NCI-H82 treated with DMSO at 0.1 percent for 48 hours (cell line): ENCODE results near the gene SENP2.
"Not testable (repeated sequence)": the region's sequence is repeated elsewhere in the genome, so short reads cannot be mapped to it uniquely, and the experiment has no call there.

Experiments
- DNase-seq: peaks from one replicate; lab custom pipeline; 2025; ENCODE audit not compliant: unreplicated experiment; lab: John Stamatoyannopoulos, UW

Gene SENP2

GRCh38 chr3:185647134-185647879 is 61.2 kb downstream of the SENP2 start:
- DNase-seq = no peak

GRCh38 chr3:185647880-185648210 is 61.8 kb downstream of the SENP2 start:
- DNase-seq = no peak

- DNase-seq = no peak
Measured at GRCh38 chr3:185648396-185648795, 62.3 kb downstream of the SENP2 start.

- no peak for DNase-seq
Measured at GRCh38 chr3:185649414-185649813, 63.3 kb downstream of the SENP2 start.

GRCh38 chr3:185651971-185652370 is 65.9 kb downstream of the SENP2 start:
- DNase-seq = no peak

GRCh38 chr3:185653949-185654757 is 68.1 kb downstream of the SENP2 start:
- DNase-seq = no peak

- DNase-seq = no peak
Measured at GRCh38 chr3:185654758-185655145, 68.7 kb downstream of the SENP2 start.

GRCh38 chr3:185655426-185656320 is 69.6 kb downstream of the SENP2 start:
- no peak for DNase-seq

- no peak for DNase-seq
Measured at GRCh38 chr3:185656321-185656840, 70.3 kb downstream of the SENP2 start.

GRCh38 chr3:185657211-185657610 is 71.1 kb downstream of the SENP2 start:
- no peak for DNase-seq

- DNase-seq = no peak
Measured at GRCh38 chr3:185657691-185658503, 71.8 kb downstream of the SENP2 start.

- DNase-seq = no peak
Measured at GRCh38 chr3:185658504-185658912, 72.4 kb downstream of the SENP2 start.

- no peak for DNase-seq
Measured at GRCh38 chr3:185658943-185659342, 72.8 kb downstream of the SENP2 start.

- peak; percentile 74 for DNase-seq
Measured at GRCh38 chr3:185659942-185660921, 74.1 kb downstream of the SENP2 start.

GRCh38 chr3:185661296-185661695 is 75.2 kb downstream of the SENP2 start:
- DNase-seq = not testable (repeated sequence)

GRCh38 chr3:185661772-185662171 is 75.7 kb downstream of the SENP2 start:
- no peak for DNase-seq

GRCh38 chr3:185663929-185664328 is 77.8 kb downstream of the SENP2 start:
- DNase-seq = no peak

- DNase-seq = no peak
Measured at GRCh38 chr3:185667574-185667973, 81.5 kb downstream of the SENP2 start.

- peak; percentile 60 for DNase-seq
Measured at GRCh38 chr3:185677146-185677829, 91.2 kb downstream of the SENP2 start.
